NOMO-1 (cell line): ENCODE results near the gene PEX14.

Experiments
- DNase-seq, 2 experiments: peaks; one replicate each; lab custom pipeline; 2025; ENCODE audit not compliant: unreplicated experiment in 2 of 2; lab: John Stamatoyannopoulos, UW

The PEX14 gene

GRCh38 chr1:10515976-10516750, 41.4 kb downstream of the PEX14 start:
- DNase-seq: no peak

- no peak for DNase-seq
Observed at GRCh38 chr1:10516925-10517676, 42.4 kb downstream of the PEX14 start.

- no peak for DNase-seq
Observed at GRCh38 chr1:10517677-10517982, 42.9 kb downstream of the PEX14 start.

- no peak for DNase-seq
Observed at GRCh38 chr1:10519016-10519417, 44.3 kb downstream of the PEX14 start.

GRCh38 chr1:10520497-10520896, 45.7 kb downstream of the PEX14 start:
- no peak for DNase-seq

- no peak for DNase-seq
Observed at GRCh38 chr1:10520952-10521351, 46.2 kb downstream of the PEX14 start.

- no peak for DNase-seq
Observed at GRCh38 chr1:10521537-10522157, 46.9 kb downstream of the PEX14 start.

- no peak for DNase-seq
Observed at GRCh38 chr1:10522322-10522860, 47.6 kb downstream of the PEX14 start.

- no peak for DNase-seq
Observed at GRCh38 chr1:10525208-10525607, 50.5 kb downstream of the PEX14 start.

GRCh38 chr1:10528066-10529014, 53.6 kb downstream of the PEX14 start:
- DNase-seq: no peak

- DNase-seq: no peak
Observed at GRCh38 chr1:10529091-10529490, 54.3 kb downstream of the PEX14 start.

GRCh38 chr1:10529765-10530164, 55.0 kb downstream of the PEX14 start:
- DNase-seq: no peak

- no peak for DNase-seq
Observed at GRCh38 chr1:10530281-10530740, 55.6 kb downstream of the PEX14 start.

GRCh38 chr1:10530756-10531495, 56.2 kb downstream of the PEX14 start:
- no peak for DNase-seq

- no peak for DNase-seq
Observed at GRCh38 chr1:10532362-10532761, 57.6 kb downstream of the PEX14 start.

GRCh38 chr1:10534519-10534918, 59.8 kb downstream of the PEX14 start:
- no peak for DNase-seq

GRCh38 chr1:10536133-10536770, 61.5 kb downstream of the PEX14 start:
- no peak for DNase-seq

GRCh38 chr1:10537082-10537766, 62.5 kb downstream of the PEX14 start:
- DNase-seq: no peak
